ENCODE measurements around the gene KNG1. TPM values are rescaled to one million over a fixed set of nuclear protein-coding genes. Genes with fewer than 3 reads are reported as not detected.
"Not testable (repeated sequence)": the region's sequence is repeated elsewhere in the genome, so short reads cannot be mapped to it uniquely, and the experiment has no call there.

Gene KNG1
- total and polyA plus RNA-seq, 8 donors: 0.26 to 1.2 (median 0.49) TPM; not detected in 2

DNA sequence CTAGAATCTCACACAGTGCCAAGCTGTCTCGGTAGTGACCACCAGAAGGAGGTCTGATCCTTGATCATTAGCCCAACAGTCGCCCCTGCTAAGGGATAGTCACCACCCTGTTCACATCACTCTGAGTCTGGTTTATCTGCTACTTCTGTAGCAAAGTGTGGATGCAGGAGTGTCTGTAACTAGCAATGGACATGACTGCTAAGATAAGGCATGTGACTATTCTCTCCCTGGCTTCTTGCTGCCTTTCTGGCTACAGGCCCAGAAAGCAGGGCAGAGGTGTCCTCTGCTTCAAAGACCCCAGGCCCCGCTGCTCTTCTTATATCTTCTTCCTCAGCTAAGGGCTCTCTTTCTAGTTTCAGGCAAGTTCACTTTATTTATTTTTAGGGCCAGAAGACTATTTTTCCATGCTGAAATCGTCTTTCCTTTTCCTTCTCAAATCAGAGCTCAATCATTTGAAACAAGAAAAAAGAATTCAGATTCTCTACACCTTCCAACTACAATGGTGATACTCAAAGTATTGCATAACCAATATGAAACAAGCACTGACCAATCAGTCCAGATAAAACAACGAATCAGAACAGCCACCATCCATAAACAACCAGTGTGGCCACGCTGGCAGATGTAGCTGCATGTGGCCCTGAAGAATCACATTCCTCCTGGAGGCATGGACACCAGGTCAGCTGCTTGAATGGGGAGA is 8.0 kb upstream of the KNG1 start:
- H3K27ac ChIP-seq: no peak overlapping the region
- no peak overlapping the region for H3K4me3 ChIP-seq
- no peak for ATAC-seq
- H3K27me3 ChIP-seq: no peaks in the 10 kb centered on the region
- TF ChIP-seq, protein P1, sequence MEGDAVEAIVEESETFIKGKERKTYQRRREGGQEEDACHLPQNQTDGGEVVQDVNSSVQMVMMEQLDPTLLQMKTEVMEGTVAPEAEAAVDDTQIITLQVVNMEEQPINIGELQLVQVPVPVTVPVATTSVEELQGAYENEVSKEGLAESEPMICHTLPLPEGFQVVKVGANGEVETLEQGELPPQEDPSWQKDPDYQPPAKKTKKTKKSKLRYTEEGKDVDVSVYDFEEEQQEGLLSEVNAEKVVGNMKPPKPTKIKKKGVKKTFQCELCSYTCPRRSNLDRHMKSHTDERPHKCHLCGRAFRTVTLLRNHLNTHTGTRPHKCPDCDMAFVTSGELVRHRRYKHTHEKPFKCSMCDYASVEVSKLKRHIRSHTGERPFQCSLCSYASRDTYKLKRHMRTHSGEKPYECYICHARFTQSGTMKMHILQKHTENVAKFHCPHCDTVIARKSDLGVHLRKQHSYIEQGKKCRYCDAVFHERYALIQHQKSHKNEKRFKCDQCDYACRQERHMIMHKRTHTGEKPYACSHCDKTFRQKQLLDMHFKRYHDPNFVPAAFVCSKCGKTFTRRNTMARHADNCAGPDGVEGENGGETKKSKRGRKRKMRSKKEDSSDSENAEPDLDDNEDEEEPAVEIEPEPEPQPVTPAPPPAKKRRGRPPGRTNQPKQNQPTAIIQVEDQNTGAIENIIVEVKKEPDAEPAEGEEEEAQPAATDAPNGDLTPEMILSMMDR (IDR thresholded peaks at IDR 0.05): no peak
- no peaks in the 10 kb centered on the region for H3K4me1 ChIP-seq
- H3K9me3 ChIP-seq: no peaks in the 10 kb centered on the region
- no peaks in the 10 kb centered on the region for H3K36me3 ChIP-seq
- intact Hi-C loops (cut with DNase I): no loop called here
- DNase-seq: no peak

DNA sequence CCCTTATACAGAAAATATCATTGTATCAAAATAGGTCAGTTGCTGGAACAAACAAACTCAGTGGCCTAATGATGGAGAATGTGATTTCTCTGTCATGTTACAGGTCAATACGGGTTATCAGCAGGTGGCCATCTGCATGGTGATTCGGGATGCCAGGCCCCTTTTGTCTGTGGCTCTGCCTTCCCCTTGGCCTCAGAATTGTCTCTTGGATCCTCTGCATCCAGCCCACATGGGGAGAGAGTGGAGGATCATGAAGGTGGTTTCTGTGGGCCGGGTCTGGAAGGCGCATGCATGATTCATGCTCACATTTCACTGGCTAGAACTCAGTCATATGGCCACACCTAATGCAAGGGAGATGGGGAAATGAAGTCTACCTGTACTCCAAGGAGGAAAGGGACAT is 6.5 kb upstream of the KNG1 start:
- H3K4me3 ChIP-seq; intact Hi-C loops (cut with DNase I); DNase-seq; H3K27me3 ChIP-seq; ATAC-seq; H3K9me3 ChIP-seq; H3K4me1 ChIP-seq; H3K27ac ChIP-seq; H3K36me3 ChIP-seq: not testable (repeated sequence)

DNA sequence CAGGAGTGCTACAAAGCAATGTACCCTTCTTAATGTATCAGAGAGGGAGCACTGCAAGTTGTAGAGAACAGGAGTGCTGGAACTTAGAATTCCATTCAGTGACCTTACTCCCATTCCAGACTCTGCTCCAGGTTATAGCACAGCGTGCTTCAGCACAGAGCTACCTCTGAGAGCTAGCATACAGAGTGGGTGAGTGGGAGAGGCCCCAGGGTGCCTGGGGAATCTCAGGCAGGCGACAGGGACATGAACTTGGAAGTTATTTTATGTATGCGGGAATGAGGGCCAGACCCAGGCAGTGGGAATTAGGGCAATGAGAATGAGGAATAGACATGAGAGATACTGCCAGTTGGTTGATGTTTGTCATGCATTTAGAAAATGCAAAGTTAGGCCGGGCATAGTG is 3.7 kb upstream of the KNG1 start:
- intact Hi-C loops (cut with DNase I): no loop called here
- TF ChIP-seq, protein P1 (IDR thresholded peaks at IDR 0.05): no peak
- Histone ChIP-seq H3K27me3 (no peaks in the 10 kb centered on the region), H3K9me3 (no peaks in the 10 kb centered on the region), H3K27ac (no peak overlapping the region), H3K36me3 (no peaks in the 10 kb centered on the region), H3K4me3 (no peak overlapping the region), H3K4me1 (no peaks in the 10 kb centered on the region)
- ATAC-seq (no peak), DNase-seq (no peak)

DNA sequence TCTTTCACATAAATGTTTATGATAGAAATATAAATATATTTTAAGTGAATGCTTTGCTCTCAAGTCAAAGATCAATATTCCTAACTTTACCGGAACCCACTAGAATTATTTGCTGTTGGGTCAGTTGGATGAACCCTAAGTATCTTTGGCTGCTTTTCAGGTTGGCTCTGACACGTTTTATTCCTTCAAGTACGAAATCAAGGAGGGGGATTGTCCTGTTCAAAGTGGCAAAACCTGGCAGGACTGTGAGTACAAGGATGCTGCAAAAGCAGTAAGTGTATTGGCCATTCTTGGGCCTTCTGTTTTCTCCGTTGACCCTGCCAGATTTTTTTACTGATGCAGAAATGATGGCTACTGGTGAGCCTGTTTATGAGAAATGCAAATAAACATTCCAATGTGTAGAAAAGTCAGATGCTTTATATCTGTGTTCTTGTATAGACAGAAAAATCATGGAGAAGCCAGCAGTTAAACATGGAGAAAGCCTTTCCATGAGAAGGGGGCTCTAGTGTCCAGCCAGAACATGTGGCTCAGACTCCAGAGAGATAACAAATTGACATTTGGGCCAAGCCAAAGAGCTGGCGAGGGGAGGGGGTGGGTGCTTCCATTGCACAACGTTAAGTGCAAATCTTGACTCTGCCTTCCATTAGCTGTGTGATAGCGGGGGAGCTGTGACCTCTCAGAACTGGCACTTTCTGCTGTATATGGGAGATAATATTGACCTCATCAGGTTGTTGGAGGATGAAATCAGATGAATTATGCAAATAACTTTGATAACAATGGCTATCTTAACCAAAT is 3.0 kb downstream of the KNG1 start:
- Histone ChIP-seq H3K27me3 (no peaks in the 10 kb centered on the region), H3K36me3 (no peaks in the 10 kb centered on the region), H3K4me1 (no peaks in the 10 kb centered on the region), H3K27ac (no peak overlapping the region), H3K9me3 (no peaks in the 10 kb centered on the region), H3K4me3 (no peak overlapping the region)
- intact Hi-C loops (cut with DNase I): no loop called here
- DNase-seq (peak in 2 of 4 donors; percentile 4 to 28), ATAC-seq (no peak)
- TF ChIP-seq, protein P1 (IDR thresholded peaks at IDR 0.05): no peak

DNA sequence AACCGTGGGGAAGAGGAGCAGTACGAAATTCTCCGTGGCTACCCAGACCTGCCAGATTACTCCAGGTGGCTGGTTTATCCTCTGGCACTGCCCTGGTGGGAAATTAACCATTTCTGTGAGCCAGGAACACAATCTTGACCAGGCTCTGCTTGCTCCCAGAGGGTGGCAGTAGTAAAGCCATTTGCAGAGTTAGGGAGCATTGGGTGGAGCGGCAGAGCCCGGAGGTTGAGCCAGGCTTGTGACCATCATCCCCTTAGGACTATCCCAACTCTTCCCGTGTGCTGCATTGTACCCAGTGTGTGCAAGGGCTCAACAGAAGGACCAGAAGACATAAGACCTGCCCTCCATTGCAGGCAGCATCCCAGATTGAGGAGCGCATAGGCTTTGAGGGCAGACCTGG is 5.3 kb downstream of the KNG1 start:
- Histone ChIP-seq H3K4me3 (no peak overlapping the region), H3K36me3 (no peaks in the 10 kb centered on the region), H3K27me3 (no peaks in the 10 kb centered on the region), H3K4me1 (no peaks in the 10 kb centered on the region), H3K27ac (no peak overlapping the region), H3K9me3 (no peaks in the 10 kb centered on the region)
- DNase-seq (no peak), ATAC-seq (no peak)
- TF ChIP-seq, protein P1 (IDR thresholded peaks at IDR 0.05): no peak
- intact Hi-C loops (cut with DNase I): no loop called here
